ENCODE results near the gene CIDEA.

GRCh38 chr18:12234451-12235190, 19.5 kb upstream of the CIDEA start:
- no peak for TF ChIP-seq CTCF (IDR thresholded peaks at IDR 0.05)
- no peak for TF ChIP-seq POLR2A (IDR thresholded peaks at IDR 0.05; ENCODE audit: low read depth)
- TF ChIP-seq EP300 (IDR thresholded peaks at IDR 0.05), result no peak
